Measurements from ENCODE around the gene PRR5L. TPM values are rescaled to one million over a fixed set of nuclear protein-coding genes. Genes with fewer than 3 reads are reported as not detected.

Gene PRR5L
- total and polyA plus RNA-seq, 9 of the 15 experiments (the other 6 are each of a cell fraction or from before 2014, with no cell fraction given), result 0.11 to 0.60 (median 0.36) TPM; not detected in 2

DNA sequence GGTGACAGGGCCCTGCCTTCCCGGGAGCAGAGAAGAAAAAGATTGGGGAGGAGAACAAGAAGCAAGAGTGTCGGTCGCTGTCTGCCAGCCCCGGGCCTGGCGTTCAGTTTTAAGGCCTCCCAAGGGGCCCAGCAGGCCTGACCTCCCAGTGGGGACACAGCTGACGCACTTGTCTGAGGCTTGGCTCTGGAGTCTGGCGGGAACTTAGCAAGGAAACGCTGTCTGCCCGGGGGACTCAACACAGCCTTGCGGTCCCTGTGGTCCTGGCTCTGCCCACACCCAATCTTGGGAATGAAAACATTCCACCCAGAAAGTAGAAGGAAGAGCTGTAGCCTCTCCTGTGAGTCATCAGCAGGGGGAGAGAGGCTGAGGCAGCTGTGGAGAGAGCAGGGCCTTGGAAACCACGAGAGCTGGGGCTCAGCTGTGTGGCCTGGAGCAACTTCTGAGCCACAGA, 159.6 kb downstream of the PRR5L start (continued):
- TF ChIP-seq DEAF1 (CRISPR knock-in tag; IDR thresholded peaks at IDR 0.05) (no peak), JUND (IDR thresholded peaks at IDR 0.05; ENCODE audit: borderline replicate concordance, low read depth, low read length) (peak; percentile 45; the same call in 1 of the 2 replicates), JUND (tag; IDR thresholded peaks at IDR 0.05; ENCODE audit: borderline replicate concordance, low read depth, low read length) (0 out of 3 replicates have a peak, but pooled peaks have one; percentile 23), MAZ (CRISPR knock-in tag; conservative IDR thresholded peaks at IDR 0.05 in 1 of 2, IDR thresholded peaks at IDR 0.05 in 1 of 2) (no peak), FOSL1 (tag; conservative IDR thresholded peaks at IDR 0.05) (peak; percentile 88), ZNF655 (CRISPR knock-in tag; IDR thresholded peaks at IDR 0.05) (no peak), ELF1 (tag; IDR thresholded peaks at IDR 0.05) (no peak), ESRRA (IDR thresholded peaks at IDR 0.05; ENCODE audit: borderline replicate concordance, low read depth) (no peak), DACH1 (IDR thresholded peaks at IDR 0.05; ENCODE audit: partially characterized antibody) (no peak), NFIC (IDR thresholded peaks at IDR 0.05) (no peak)

Measured in K562 (cell line).